HG03469 (cell line): ENCODE data around the gene COPA.
"Not testable (repeated sequence)": the region's sequence is repeated elsewhere in the genome, so short reads cannot be mapped to it uniquely, and the experiment has no call there.

Source experiments
- ATAC-seq: cut with Tn5 transposase; IDR thresholded peaks from one replicate; pipeline ENCODE4 v1.9.1; 2021; ENCODE audit warnings: mild to moderate bottlenecking, moderate library complexity, moderate number of reproducible peaks; ENCODE audit not compliant: unreplicated experiment

COPA gene

GRCh38 chr1:160342953-160343869, at the start of gene COPA, which contains the start of gene NCSTN:
Gene COPA, minus strand, starts transcription at chr1:160343250. Its CDS starts 80 bp downstream, at chr1:160343170.
Gene NCSTN, plus strand, starts transcription at chr1:160343383. Its CDS starts 14 bp downstream, at chr1:160343397.
- peak; percentile 89 for ATAC-seq

DNA sequence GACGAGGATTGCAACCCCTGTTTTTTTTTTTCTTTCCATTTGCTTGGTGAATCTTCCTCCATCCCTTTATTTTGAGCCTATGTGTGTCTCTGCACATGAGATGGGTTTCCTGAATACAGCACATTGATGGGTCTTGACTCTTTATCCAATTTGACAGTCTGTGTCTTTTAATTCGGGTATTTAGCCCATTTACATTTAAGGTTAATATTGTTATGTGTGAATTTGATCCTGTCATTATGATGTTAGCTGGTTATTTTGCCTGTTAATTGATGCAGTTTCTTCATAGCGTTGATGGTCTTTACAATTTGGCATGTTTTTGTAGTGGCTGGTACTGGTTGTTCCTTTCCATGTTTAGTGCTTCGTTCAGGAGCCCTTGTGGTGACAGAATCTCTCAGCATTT, 45.4 kb upstream of the COPA start:
- not testable (repeated sequence) for ATAC-seq

DNA sequence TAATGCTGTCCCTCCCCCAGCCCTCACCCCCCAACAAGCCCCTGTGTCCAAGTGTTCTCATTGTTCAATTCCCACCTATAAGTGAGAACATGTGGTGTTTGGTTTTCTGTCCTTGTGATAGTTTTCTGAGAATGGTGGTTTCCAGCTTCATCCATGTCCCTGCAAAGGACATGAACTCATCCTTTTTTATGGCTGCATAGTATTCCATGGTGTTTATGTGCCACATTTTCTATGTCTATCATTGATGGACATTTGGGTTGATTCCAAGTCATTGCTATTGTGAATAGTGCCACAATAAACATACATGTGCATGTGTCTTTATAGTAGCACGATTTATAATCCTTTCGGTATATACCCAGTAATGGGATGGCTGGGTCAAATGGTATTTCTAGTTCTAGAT, 41.8 kb upstream of the COPA start:
- ATAC-seq: not testable (repeated sequence)

- no peak for ATAC-seq
Measured at GRCh38 chr1:160377585-160378206, 34.6 kb upstream of the COPA start.

DNA sequence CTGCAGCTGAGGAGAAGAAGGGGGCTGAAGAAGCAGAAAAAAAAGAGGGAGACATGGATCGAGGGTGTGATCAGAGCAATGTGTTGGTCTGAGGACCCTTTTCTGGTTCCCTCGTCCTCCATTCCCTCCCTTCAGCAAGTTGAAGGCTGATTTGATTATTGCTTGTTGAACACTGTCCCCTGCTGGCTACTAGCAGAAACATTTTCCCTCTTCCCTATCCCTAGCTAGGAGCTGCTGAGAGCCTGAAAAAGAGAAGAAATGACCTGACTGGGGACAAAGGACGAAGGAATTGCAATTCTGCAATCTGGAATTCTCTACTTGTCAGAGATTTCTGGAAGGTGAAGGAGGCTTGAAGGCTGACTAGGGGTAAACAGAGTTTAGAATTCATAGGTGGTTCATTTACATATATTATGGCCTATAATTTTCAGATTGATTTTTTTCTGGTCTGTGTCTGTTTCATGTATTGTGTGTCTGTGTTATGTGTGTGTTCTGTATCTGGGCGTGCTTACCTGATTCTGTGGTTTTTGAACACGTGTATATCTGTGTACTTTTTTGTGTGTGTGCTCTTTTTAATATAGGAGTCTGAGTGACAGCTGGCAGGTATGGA, 33.6 kb upstream of the COPA start:
- no peak for ATAC-seq

GRCh38 chr1:160375788-160376524, 32.9 kb upstream of the COPA start:
- ATAC-seq: no peak

DNA sequence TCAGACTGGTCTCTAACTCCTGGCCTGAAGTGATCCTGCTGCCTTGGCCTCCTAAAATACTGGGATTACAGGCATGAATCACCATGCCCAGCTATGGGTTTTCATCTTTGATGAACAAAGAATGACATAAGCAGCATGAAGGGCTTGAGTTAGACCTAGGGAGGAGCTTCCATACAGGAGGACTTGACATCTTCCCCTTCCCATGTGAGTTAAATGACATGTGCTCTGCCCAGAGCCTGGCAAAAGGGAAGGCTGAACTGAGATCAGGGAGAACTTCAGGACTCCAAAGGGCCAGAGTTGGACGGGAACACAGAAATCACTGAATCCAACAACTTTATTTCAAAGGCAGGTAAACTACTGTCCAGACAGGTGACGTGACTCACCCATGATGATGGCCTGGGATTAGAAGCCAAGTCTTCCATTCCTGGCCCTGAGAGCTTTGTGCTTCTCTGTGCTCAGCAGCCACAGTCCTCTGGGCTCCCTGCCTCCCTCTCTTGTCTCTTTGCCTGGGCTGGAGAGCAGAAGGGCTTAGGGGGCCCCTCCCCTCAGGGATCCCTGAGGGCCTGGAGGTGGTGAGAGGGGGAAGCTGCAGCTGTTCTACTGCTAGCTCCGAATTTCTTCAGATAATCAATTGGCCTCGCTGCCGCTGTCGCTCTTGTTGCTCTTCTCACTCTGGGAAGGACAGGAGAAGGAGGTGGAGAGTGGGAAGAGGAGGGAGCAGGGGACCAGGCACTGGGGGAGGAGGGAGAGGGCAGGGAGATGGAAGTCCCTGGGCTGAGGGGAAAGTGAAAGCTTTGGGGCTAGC, 31.5 kb upstream of the COPA start:
- ATAC-seq: no peak

DNA sequence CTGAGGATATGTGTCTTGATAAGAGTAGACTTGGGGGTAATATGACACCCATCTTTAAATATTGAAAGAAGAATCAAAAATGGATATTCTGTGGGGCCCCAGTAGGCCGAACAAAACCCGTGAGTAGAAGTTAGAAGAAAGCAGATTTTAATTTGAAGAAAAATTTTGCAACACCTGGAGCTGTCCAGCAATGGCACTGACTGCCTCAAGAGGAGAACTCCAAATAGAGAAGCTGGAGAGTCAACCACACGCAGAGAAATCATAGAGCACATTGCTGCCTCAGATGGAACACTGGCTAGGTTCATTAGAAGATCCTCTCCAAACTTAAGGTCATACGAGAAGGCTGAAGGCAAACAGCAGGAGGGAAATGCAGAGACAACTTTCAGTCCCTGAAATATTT, 30.6 kb upstream of the COPA start:
- ATAC-seq: no peak

DNA sequence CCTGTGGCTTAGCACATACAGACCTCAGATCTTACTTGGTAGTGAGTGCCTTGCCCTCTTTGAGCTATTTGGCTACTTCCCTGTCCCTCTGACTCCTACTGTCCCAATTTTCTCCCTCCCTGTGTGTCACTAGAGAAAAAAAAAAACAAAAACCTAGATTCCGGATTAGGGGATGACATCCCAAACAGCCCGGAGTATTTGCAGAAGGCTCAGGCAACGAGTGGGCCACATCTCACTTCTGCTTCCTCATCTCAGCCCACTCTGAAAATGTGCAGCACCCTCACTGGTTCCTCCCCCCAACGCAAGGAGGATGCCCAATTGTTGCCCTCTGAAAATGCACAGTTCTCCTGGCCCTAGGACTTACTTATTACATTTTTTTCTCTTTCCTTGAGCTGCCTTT, 28.7 kb upstream of the COPA start:
- no peak for ATAC-seq

- ATAC-seq: no peak
Measured at GRCh38 chr1:160371346-160371631, 28.2 kb upstream of the COPA start.

- ATAC-seq: no peak
Measured at GRCh38 chr1:160370561-160371345, 27.7 kb upstream of the COPA start.

DNA sequence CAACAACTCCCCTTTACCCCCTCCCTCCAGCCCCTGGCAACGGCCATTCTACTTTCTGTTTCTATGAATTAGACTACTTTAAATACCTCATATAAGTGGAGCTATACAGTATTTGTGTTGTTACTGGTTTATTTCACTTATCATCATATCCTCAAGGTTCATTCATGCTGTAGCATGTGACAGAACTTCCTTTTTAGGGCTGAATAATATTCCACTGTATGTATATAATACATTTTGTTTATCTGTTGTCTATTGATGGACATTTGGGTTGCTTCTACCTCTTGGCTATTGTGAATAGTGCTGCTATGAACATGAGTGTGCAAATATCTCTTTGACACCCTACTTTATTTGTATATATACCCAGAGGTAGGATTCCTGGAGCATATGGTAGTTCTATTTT, 26.0 kb upstream of the COPA start:
- no peak for ATAC-seq

- ATAC-seq: no peak
Measured at GRCh38 chr1:160367934-160368923, 25.2 kb upstream of the COPA start.

- no peak for ATAC-seq
Measured at GRCh38 chr1:160367516-160367900, 24.5 kb upstream of the COPA start.

DNA sequence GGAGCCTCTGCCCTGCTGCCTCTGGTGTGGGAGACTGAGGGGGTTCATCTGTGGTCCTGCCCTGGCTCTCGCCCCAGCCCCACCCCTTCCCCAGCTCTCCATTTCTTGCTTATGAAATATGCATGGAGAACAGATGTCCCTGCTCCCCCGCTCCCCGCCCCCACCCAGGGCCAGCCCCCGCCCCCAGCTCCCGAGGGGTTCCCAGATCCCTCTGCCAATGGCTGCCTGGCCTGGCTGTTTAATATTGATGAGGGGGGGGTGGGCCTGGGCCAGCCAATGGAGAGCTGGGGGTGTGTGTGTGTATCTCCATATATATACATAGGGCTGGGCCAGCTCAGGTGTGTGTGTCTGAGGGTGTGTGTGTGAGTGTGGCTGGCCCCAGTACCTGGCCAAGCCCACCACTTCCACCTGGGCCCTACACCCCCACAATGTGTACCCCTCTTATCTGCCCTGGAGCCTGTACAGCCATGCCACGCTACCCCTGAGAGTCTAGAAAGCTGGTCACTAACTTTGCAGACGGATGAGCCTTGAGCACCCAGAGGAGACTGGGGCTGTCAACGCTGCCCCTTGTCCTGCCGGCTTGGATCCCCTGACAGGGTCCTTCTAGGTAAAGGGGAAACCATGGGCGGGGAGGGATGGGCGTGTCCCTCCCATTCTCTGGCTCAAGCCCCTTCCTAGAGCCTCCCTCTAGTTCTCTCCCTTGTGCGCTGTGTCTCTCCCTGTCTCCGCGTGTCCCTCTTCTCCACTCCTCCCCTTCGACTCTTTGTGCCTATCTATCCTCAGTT, 23.9 kb upstream of the COPA start, which contains the start of gene NHLH1:
TSS of gene NHLH1 (plus strand) at position 341 of the 785 bp plus-strand sequence. CDS start 3,661 bp downstream, outside the sequence.
- no peak for ATAC-seq

- ATAC-seq: no peak
Measured at GRCh38 chr1:160365325-160365724, 22.3 kb upstream of the COPA start.

- no peak for ATAC-seq
Measured at GRCh38 chr1:160363951-160364735, 21.1 kb upstream of the COPA start.
